HEK293 (cell line): ENCODE results near the gene SULT1C3.

Experiments used
- CTCF ChIA-PET: fragments of 350-600 bp; formaldehyde crosslinking; extraction: SDS; loops from one replicate; lab custom pipeline; 2021; ENCODE audit warnings: antibody characterized with exemption; lab: Yijun Ruan, JAX
- POLR2A ChIA-PET: fragments of 300-600 bp; formaldehyde crosslinking; extraction: SDS; loops from one replicate; lab custom pipeline; 2020; ENCODE audit warnings: antibody characterized with exemption, inconsistent platforms; lab: Yijun Ruan, JAX
- H3K27ac ChIP-seq: fragments of 200-500 bp; sonication (Bioruptor generic); 2 replicates; pipeline ENCODE4 v1.5.1; 2014; ENCODE audit warnings: low read depth, low read length, control low read depth, inconsistent platforms; ENCODE audit errors: extremely low read depth
- H3K36me3 ChIP-seq, 2 experiments: fragments of 200-500 bp in 1 of 2; sonication (Bioruptor generic) in 1 of 2; 1 replicate in 1 of 2; 2 replicates in 1 of 2; pipeline ENCODE4 v1.5.1; 2014 to 2017; ENCODE audit warnings: inconsistent platforms in 2 of 2, low read length in 2 of 2; ENCODE audit not compliant: control insufficient read depth in 2 of 2, insufficient read depth in 1 of 2
- H3K4me1 ChIP-seq: fragments of 200-500 bp; sonication (Bioruptor generic); 2 replicates; pipeline ENCODE4 v1.5.1; 2014; ENCODE audit warnings: mild to moderate bottlenecking, low read length, inconsistent platforms; ENCODE audit not compliant: control insufficient read depth, insufficient read depth
- H3K4me3 ChIP-seq: 2 replicates; pipeline ENCODE4 v1.5.1; 2011; ENCODE audit warnings: low read depth, mild to moderate bottlenecking, control low read depth, low read length, moderate library complexity
- H3K9me3 ChIP-seq: fragments of 200-500 bp; sonication (Bioruptor generic); 2 replicates; pipeline ENCODE4 v1.5.1; 2014; ENCODE audit warnings: low read depth, low read length, inconsistent platforms; ENCODE audit not compliant: control insufficient read depth, insufficient read depth
- BCL11B ChIP-seq: fragments of 450-650 bp; formaldehyde crosslinking; IDR thresholded peaks from 2 replicates; pipeline ENCODE4 v1.5.1; 2016; ENCODE audit warnings: low read depth, missing biosample characterization, missing genetic modification characterization
- GLI4 ChIP-seq: fragments of 450-650 bp; formaldehyde crosslinking; IDR thresholded peaks from 2 replicates; pipeline ENCODE4 v1.5.1; 2016; ENCODE audit warnings: missing biosample characterization, missing genetic modification characterization
- HOXD13 ChIP-seq: sonication (generic); formaldehyde crosslinking; IDR thresholded peaks from 2 replicates; pipeline ENCODE4 v1.8.0; 2022; ENCODE audit warnings: missing genetic modification reagents, borderline replicate concordance
- KLF7 ChIP-seq: fragments of 450-650 bp; formaldehyde crosslinking; IDR thresholded peaks from 2 replicates; pipeline ENCODE4 v1.5.1; 2016; ENCODE audit warnings: missing biosample characterization, missing genetic modification characterization, borderline replicate concordance
- MZF1 ChIP-seq: fragments of 450-650 bp; formaldehyde crosslinking; IDR thresholded peaks from 2 replicates; pipeline ENCODE4 v1.5.1; 2017; ENCODE audit warnings: missing biosample characterization, missing genetic modification characterization, borderline replicate concordance
- SCRT1 ChIP-seq: fragments of 450-650 bp; formaldehyde crosslinking; IDR thresholded peaks from 2 replicates; pipeline ENCODE4 v1.5.1; 2016; ENCODE audit warnings: missing biosample characterization, missing genetic modification characterization, borderline replicate concordance
- ZBTB20 ChIP-seq: fragments of 450-650 bp; formaldehyde crosslinking; IDR thresholded peaks from 2 replicates; pipeline ENCODE4 v1.5.1; 2016; ENCODE audit warnings: missing biosample characterization, missing genetic modification characterization
- ZFHX2 ChIP-seq: fragments of 450-650 bp; formaldehyde crosslinking; conservative IDR thresholded peaks from 2 replicates; pipeline ENCODE4 v1.5.1; 2016; ENCODE audit warnings: missing biosample characterization, missing genetic modification characterization
- ZNF214 ChIP-seq: fragments of 450-650 bp; formaldehyde crosslinking; IDR thresholded peaks from 2 replicates; pipeline ENCODE4 v1.5.1; 2017; ENCODE audit warnings: missing biosample characterization, mild to moderate bottlenecking, missing genetic modification characterization, borderline replicate concordance
- ZNF239 ChIP-seq: fragments of 450-650 bp; formaldehyde crosslinking; IDR thresholded peaks from 2 replicates; pipeline ENCODE4 v1.5.1; 2016; ENCODE audit warnings: missing biosample characterization, missing genetic modification characterization
- ZNF248 ChIP-seq: fragments of 450-650 bp; formaldehyde crosslinking; IDR thresholded peaks from 2 replicates; pipeline ENCODE4 v1.5.1; 2017; ENCODE audit warnings: missing biosample characterization, missing genetic modification characterization
- ZNF416 ChIP-seq: fragments of 450-650 bp; formaldehyde crosslinking; IDR thresholded peaks from 2 replicates; pipeline ENCODE4 v1.5.1; 2016; ENCODE audit warnings: missing biosample characterization, missing genetic modification characterization
- ZNF510 ChIP-seq: fragments of 450-650 bp; formaldehyde crosslinking; IDR thresholded peaks from 2 replicates; pipeline ENCODE4 v1.5.1; 2018; ENCODE audit warnings: mild to moderate bottlenecking, missing genetic modification characterization, missing biosample characterization; ENCODE audit not compliant: insufficient replicate concordance
- ZNF521 ChIP-seq: fragments of 450-650 bp; formaldehyde crosslinking; IDR thresholded peaks from 2 replicates; pipeline ENCODE4 v1.5.1; 2017; ENCODE audit warnings: missing biosample characterization, mild to moderate bottlenecking, missing genetic modification characterization
- ZNF548 ChIP-seq: fragments of 450-650 bp; formaldehyde crosslinking; IDR thresholded peaks from 2 replicates; pipeline ENCODE4 v1.5.1; 2016; ENCODE audit warnings: missing biosample characterization, missing genetic modification characterization
- ZNF610 ChIP-seq: fragments of 450-650 bp; formaldehyde crosslinking; IDR thresholded peaks from 2 replicates; pipeline ENCODE4 v1.5.1; 2016; ENCODE audit warnings: missing biosample characterization, missing genetic modification characterization, borderline replicate concordance
- ZNF660 ChIP-seq: fragments of 450-650 bp; IDR thresholded peaks from 2 replicates; pipeline ENCODE4 v1.5.1; 2018; ENCODE audit warnings: missing biosample characterization, mild to moderate bottlenecking, missing genetic modification characterization
- TF ChIP-seq, protein P1 (sequence below): fragments of 450-650 bp; formaldehyde crosslinking; IDR thresholded peaks from 2 replicates; pipeline ENCODE4 v1.5.1; 2016; ENCODE audit warnings: missing biosample characterization, missing genetic modification characterization, borderline replicate concordance
- TF ChIP-seq, protein P2 (sequence below): fragments of 450-650 bp; formaldehyde crosslinking; IDR thresholded peaks from 2 replicates; pipeline ENCODE4 v1.5.1; 2016; ENCODE audit warnings: missing biosample characterization, missing genetic modification characterization
- TF ChIP-seq, protein P3 (sequence below): fragments of 450-650 bp; formaldehyde crosslinking; IDR thresholded peaks from 2 replicates; pipeline ENCODE4 v1.5.1; 2017; ENCODE audit warnings: missing biosample characterization, missing genetic modification characterization
- TF ChIP-seq, protein P4 (sequence below): fragments of 450-650 bp; formaldehyde crosslinking; IDR thresholded peaks from 2 replicates; pipeline ENCODE4 v1.5.1; 2017; ENCODE audit warnings: missing biosample characterization, missing genetic modification characterization

Gene SULT1C3

DNA sequence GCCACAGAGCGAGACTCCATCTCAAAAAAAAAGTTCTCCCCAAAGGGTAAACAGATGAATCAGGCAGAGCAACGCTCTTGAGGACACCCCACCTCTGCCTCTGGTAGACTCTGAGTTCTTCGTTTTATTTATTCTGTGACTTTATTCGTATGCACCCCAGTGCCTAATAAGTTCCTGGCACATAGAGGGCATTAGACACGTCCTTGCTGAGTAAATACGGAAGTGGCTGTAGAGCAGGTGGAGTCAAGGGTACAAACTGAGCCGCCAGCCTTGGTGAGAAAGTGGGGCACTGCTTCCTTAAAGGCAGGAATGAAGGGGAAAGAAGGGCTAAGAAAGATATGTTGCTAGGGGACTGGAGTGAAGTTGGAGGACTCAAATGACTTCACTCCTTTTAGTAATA lies 61.8 kb downstream of the SULT1C3 start:
- no peak for TF ChIP-seq ZNF610 (tag by site-specific recombination)
- no peak for TF ChIP-seq SCRT1
- no peak for TF ChIP-seq HOXD13
- Histone ChIP-seq H3K4me3 (no peak overlapping the region), H3K36me3 (no peaks in the 10 kb centered on the region), H3K9me3 (no peaks in the 10 kb centered on the region), H3K4me1 (no peaks in the 10 kb centered on the region), H3K27ac (no peak overlapping the region)
- ChIA-PET POLR2A (no interaction called here), CTCF (interaction anchor here (0.8 kb wide), 1 partner anchor 335 kb away, joined by 4 read pairs; no protein-coding TSS in a partner anchor)

DNA sequence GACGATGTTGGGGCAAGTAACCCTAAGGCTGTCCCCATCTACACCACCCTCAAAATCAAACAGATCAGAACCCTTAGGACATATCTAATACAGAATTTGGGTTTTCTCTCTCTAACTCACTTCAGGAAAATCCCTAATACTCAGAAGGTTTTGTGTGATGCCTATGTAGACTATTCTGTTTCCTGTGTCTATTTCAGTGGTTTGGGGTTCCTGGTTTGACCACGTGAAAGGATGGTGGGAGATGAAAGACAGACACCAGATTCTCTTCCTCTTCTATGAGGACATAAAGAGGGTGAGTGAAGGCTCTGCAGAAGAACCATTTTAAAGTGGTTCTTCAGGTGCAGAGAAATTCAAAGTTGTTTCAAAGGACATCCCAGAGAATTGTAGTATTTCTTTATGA lies 65.2 kb downstream of the SULT1C3 start:
- POLR2A ChIA-PET = no interaction called here
- CTCF ChIA-PET = no interaction called here

More for the DNA sequence above, 65.2 kb downstream of the SULT1C3 start:
- Histone ChIP-seq H3K27ac (no peak overlapping the region), H3K9me3 (no peaks in the 10 kb centered on the region), H3K4me1 (no peaks in the 10 kb centered on the region), H3K36me3 (no peaks in the 10 kb centered on the region), H3K4me3 (no peak overlapping the region)
- TF ChIP-seq MZF1 (tag by site-specific recombination) (no peak), ZFHX2 (tag by site-specific recombination) (no peak), ZNF239 (no peak), ZNF548 (tag by site-specific recombination) (no peak), ZNF248 (tag by site-specific recombination) (no peak), ZNF416 (tag by site-specific recombination) (no peak), KLF7 (tag by site-specific recombination) (no peak), ZNF214 (tag by site-specific recombination) (no peak), ZNF521 (tag by site-specific recombination) (no peak), ZNF510 (tag by site-specific recombination) (no peak), ZNF660 (tag by site-specific recombination) (no peak), GLI4 (no peak), ZBTB20 (tag by site-specific recombination) (no peak), BCL11B (tag by site-specific recombination) (no peak)
- TF ChIP-seq, protein P1, sequence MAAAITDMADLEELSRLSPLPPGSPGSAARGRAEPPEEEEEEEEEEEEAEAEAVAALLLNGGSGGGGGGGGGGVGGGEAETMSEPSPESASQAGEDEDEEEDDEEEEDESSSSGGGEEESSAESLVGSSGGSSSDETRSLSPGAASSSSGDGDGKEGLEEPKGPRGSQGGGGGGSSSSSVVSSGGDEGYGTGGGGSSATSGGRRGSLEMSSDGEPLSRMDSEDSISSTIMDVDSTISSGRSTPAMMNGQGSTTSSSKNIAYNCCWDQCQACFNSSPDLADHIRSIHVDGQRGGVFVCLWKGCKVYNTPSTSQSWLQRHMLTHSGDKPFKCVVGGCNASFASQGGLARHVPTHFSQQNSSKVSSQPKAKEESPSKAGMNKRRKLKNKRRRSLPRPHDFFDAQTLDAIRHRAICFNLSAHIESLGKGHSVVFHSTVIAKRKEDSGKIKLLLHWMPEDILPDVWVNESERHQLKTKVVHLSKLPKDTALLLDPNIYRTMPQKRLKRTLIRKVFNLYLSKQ = no peak
- TF ChIP-seq, protein P2, sequence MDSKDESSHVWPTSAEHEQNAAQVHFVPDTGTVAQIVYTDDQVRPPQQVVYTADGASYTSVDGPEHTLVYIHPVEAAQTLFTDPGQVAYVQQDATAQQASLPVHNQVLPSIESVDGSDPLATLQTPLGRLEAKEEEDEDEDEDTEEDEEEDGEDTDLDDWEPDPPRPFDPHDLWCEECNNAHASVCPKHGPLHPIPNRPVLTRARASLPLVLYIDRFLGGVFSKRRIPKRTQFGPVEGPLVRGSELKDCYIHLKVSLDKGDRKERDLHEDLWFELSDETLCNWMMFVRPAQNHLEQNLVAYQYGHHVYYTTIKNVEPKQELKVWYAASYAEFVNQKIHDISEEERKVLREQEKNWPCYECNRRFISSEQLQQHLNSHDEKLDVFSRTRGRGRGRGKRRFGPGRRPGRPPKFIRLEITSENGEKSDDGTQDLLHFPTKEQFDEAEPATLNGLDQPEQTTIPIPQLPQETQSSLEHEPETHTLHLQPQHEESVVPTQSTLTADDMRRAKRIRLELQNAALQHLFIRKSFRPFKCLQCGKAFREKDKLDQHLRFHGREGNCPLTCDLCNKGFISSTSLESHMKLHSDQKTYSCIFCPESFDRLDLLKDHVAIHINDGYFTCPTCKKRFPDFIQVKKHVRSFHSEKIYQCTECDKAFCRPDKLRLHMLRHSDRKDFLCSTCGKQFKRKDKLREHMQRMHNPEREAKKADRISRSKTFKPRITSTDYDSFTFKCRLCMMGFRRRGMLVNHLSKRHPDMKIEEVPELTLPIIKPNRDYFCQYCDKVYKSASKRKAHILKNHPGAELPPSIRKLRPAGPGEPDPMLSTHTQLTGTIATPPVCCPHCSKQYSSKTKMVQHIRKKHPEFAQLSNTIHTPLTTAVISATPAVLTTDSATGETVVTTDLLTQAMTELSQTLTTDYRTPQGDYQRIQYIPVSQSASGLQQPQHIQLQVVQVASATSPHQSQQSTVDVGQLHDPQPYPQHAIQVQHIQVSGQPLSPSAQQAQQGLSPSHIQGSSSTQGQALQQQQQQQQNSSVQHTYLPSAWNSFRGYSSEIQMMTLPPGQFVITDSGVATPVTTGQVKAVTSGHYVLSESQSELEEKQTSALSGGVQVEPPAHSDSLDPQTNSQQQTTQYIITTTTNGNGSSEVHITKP = no peak
- TF ChIP-seq, protein P3, sequence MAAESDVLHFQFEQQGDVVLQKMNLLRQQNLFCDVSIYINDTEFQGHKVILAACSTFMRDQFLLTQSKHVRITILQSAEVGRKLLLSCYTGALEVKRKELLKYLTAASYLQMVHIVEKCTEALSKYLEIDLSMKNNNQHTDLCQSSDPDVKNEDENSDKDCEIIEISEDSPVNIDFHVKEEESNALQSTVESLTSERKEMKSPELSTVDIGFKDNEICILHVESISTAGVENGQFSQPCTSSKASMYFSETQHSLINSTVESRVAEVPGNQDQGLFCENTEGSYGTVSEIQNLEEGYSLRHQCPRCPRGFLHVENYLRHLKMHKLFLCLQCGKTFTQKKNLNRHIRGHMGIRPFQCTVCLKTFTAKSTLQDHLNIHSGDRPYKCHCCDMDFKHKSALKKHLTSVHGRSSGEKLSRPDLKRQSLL (tag by site-specific recombination) = no peak
- TF ChIP-seq, protein P4, sequence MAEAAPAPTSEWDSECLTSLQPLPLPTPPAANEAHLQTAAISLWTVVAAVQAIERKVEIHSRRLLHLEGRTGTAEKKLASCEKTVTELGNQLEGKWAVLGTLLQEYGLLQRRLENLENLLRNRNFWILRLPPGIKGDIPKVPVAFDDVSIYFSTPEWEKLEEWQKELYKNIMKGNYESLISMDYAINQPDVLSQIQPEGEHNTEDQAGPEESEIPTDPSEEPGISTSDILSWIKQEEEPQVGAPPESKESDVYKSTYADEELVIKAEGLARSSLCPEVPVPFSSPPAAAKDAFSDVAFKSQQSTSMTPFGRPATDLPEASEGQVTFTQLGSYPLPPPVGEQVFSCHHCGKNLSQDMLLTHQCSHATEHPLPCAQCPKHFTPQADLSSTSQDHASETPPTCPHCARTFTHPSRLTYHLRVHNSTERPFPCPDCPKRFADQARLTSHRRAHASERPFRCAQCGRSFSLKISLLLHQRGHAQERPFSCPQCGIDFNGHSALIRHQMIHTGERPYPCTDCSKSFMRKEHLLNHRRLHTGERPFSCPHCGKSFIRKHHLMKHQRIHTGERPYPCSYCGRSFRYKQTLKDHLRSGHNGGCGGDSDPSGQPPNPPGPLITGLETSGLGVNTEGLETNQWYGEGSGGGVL (tag by site-specific recombination) = no peak
